Occipital lobe (tissue), 2 donors: ENCODE data around the gene HCRTR2. TPM values are rescaled to one million over a fixed set of nuclear protein-coding genes. Genes with fewer than 3 reads are reported as not detected.
"Not testable (repeated sequence)": the region's sequence is repeated elsewhere in the genome, so short reads cannot be mapped to it uniquely, and the experiment has no call there.

ENCODE experiments used
- DNase-seq: peaks from one replicate; lab custom pipeline; 2025; lab: John Stamatoyannopoulos, UW
- total RNA-seq: library from RNA; depleted of rRNA; stranded (reverse); fragments of >200 nt; gene quantifications from one replicate; pipeline ENCODE4 v1.2.3, GENCODE V29; 2014

HCRTR2 gene
- 14.3 TPM for total RNA-seq

DNA sequence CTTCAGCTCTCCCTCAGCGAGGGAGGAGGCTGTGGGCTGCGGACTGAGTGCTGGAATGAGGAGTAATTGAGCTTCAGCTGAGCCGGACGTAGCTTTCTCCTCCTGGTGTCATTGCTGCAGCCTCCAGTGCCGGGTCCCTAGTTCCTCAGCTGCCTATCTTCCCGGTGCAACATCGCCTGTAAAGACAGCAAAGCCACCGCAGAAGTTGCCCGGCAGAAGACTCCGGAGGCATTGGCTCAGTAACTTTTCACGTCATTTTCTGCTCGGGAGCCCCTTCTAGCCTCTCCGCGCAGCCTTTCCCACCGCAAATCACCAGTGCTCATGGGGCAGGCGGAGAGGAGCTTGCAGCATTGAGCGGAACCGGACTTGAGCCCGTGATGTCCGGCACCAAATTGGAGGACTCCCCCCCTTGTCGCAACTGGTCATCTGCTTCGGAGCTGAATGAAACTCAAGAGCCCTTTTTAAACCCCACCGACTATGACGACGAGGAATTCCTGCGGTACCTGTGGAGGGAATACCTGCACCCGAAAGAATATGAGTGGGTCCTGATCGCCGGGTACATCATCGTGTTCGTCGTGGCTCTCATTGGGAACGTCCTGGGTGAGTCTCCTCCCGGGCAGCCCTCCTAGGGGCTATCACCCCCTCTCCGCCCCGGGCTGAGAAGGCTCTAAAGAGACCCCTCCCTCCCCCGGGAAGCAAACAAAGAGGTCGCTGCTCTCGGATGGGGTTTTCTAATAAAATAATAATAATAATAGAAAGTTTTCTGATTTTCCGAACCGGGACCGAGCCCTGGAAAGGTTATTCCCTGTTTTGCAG lies at the start of gene HCRTR2:
Gene HCRTR2 (plus strand): TSS at position 305 of the 816 bp plus-strand sequence. CDS start 73 bp downstream, at position 378.
- no peak for DNase-seq

DNA sequence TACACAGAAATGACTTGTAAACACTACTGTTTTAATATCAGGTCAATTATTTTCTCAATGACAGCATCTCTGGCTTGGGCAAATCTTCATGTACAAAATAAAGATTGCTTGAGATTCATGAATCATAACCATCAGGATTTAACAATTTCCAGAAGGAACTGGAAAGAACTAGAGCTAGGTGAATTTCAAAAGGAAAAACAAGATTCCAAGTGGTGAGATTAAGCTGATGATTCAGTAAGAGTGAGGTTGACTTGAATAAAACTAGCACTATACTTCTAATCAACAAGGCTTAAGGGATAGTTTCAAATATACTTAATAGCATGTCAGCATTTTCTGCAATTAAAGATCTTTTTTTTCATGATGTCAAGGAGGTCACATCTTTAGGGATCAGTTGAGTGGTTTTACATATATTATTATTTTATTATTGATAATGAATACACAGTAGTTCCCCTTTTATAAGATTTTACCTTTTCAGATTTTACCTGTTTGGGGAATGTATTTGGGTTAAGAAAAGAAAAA lies 43.5 kb upstream of the HCRTR2 start:
- DNase-seq = no peak

DNA sequence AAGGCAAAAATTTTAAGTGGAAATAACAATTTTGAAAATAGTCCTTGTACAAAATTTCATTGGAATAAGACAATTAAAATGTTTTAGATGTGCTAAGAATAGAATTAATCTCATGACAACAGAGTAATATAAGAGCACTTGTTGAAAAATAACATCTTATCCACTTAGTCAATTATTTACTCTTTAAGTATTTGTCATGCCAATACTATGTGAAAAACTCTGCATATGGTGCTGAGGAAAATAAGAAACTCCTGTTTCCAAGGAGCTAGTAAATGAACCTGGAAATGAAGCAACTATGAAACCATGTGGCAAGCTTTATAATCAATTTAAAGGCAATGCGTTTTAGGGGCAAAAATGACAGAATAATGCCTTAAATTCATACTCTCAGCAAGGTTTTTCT lies 42.7 kb upstream of the HCRTR2 start:
- no peak for DNase-seq

DNA sequence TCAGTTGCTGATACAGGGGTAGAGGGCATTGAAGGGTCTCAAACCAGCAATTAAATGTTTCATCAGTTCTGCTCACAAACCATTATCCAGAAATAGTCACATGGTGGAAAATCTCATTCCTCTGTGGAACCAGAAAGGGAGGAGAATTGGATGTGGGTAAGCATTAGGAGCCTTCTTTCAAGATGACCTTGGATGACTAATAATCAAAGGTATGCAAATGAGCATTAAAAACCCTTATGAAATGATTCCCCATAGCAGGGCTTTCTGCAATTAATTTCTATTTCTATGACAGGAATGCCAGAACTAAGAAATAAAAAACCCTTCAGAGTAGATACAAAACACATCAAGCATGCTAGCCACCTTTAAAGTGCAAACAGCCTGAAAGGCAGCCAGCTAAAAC lies 37.4 kb upstream of the HCRTR2 start:
- no peak for DNase-seq

DNA sequence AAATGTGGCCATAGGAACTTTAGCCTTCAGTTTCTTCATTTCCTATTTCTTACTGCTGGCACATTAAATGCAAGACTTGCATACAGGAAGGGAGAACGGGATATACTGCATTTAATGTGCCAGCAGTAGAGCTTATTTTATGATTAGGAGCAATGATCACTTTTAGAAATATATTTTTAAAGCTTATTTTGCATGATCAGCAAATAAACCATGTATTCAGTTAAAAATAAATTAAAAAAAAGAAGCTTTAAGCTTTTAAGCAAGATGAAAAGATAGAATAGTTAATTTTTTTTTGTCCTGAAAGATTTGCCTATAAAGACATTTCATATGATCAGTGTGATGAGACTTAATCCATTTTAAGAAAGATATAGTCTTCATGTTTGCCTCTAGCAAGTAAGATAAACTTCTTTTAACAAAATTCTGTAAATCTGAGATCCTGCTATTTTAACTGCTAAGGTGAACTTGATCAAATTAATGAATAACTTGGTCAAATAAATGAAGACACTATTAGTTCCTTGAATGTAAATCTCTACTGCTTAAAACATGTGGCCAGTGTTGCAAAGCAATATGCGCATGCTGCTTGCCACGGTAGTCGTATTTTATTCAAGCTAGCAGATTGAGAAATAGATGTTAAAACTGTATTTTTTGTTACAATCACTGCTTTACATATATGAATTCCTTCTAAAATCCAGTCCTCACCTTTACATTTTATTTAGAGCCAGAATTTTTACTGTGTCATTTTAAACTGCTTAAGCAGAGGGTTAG lies 36.2 kb upstream of the HCRTR2 start:
- DNase-seq = no peak

DNA sequence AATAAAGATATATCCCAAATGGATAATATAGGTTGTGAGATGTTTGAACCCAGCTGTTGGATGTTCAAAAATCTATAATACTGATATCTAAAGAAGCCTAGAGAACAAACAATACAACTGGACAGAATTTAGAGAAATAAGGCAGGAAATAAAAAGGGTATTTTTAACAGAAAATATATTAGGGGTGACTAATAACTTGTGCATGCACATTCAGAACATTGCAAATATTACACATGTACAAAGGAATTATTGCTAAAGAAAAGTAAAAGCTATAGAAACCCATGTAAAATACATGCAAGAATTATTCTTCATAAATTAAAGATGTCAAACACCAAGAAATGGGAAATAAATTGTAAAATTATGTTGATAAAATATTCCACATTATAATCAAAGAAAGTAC lies 32.7 kb upstream of the HCRTR2 start:
- DNase-seq = no peak

DNA sequence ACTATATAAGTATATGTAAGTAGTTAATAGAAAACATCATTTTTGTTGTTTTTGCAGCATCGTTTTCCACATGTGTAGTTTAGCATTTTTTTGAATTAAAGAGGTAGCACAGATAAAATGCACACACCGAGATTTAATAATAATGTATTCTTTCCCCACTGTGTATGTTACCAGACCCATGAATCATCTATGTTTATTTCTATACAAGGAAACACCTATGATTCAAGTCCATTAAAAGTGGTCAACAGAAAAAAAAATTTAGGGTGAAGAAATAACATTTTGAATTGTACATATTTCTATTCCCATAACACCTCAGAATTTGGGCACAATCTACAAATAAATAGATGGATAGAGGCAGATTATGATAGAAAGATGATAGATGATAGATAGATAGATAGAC lies 31.7 kb upstream of the HCRTR2 start:
- no peak for DNase-seq

DNA sequence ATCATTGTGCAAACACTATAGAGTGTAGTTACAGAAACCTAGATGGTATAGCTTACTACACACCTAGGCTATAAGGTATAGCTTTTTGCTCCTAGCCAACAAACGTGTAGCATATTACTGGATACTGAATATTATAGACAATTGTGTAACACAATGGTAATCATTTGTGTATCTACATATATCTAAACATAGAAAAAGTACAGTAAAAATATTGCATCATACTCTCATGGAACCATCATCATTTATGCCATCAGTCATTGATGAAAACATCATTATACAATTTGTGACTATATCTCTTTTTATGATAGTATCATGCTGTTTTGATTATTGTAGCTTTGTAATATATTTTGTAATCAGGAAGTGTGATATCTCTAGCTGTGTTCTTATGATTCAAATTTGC lies 21.0 kb upstream of the HCRTR2 start:
- no peak for DNase-seq

DNA sequence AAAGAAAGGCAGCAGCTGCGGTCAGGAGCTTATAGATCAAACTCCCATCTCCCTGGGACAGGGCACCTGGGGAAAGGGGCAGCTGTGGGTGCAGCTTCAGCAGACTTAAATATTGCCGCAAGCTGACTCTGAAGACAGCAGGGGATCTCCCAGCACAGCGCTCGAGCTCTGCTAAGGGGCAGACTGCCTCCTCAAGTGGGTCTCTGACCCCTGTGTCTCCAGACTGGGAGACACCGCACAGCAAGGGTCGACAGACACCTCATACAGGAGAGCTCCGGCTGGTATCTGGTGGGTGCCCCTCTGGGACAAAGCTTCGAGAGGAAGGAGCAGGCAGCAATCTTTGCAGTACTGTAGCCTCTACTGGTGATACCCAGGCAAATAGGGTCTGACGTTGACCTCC lies 15.5 kb upstream of the HCRTR2 start:
- DNase-seq = not testable (repeated sequence)

DNA sequence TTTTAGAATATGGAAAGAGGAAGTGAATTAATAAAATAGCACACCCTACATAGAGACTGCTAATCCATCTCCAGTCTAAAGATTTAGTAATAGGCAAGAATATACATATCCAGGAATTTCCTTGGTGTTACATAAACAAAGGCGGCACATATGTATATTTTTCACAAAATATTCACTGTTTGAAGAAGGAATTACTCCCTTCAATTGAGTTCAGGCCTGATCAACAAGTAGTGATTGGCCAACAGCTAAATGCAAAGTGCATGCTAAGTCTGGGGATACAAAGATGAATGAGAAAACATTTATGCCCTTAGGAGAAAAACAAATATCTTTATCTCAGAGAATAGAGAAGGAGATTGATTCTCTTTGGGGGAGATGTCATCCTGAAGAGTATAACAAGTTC lies 6.5 kb upstream of the HCRTR2 start:
- DNase-seq = no peak

DNA sequence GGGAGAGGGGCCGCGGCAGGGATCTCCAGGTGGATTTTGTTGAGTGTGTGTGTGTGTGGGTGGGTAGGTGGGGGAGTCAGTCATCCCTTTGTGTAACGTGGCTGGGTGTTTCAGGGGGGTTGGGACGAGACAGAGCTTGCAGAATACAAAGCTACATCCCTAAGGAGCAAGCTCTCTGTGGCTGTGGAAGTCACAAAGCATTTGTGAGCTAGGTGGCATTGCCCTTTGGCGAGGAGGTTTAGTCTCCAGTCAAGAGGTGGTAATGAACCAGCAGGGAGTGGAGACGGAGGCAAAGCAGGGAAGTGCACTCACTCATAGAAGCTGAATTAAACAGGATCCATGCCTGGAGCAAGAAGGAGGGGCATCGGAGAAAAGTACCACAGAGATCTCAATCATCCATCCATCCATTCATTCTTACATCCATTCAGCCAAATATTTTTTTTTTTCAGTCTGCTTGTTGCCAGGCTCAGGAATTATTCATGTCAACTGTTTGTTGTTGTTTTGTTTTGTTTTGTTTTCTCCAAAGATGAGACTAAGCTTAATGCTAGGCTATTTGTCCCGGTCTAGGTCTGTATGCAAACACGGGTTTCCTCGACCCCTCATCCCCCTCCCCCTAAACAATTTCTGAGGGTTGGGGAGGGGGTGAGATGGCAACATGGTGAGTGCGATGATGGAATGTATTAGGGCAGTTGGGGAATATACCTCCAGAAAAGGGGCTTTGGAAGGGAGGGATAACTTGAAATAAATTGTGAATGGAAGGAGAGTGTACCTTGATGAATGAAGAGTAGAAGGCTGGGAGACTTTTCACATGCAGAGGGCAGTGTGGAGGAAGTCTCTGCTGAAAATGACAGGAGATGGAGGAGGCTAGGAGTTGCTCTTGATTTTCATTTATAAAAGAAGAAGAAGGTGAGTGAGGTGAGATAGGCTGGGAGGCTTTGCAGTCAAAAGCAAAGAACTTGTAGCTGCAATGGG lies 1.0 kb downstream of the HCRTR2 start:
- no peak for DNase-seq

DNA sequence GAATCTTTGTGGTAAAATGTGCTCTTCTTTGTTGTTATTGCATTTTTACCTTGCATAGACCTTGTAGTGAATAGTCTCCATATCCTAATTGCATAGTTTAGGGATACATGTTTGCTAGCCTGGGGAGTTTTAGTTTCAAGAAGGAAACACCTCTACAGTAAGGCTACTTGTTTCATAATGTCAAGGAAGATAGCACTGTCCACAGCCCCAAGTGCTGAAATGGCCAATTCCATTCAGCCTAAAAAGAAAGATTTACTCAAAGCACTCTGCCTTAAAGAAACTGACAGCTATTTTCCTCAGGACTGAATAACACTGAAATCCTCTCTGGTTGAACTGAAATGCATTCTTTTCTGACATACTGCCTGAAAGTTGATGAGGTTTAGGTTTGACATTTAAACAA lies 2.6 kb downstream of the HCRTR2 start:
- no peak for DNase-seq

DNA sequence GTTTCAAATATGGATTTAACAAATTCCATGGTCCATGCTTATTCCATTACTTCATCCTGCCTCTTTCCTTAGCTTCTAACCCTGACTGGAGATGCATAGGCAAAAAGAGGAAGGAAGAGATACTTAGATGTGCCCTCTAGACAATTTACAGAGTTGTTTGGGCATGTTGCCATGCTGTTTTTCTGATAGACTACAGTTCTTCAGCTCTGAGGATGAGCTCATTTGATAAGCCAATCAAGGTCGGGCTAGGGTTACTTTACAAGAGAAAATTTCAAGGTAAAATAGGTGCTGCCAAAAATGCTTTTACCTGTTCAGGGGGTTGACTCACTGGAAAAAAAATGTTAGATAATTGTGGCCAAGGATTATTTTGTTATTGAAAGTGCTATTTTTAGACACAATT lies 5.9 kb downstream of the HCRTR2 start:
- DNase-seq = no peak

DNA sequence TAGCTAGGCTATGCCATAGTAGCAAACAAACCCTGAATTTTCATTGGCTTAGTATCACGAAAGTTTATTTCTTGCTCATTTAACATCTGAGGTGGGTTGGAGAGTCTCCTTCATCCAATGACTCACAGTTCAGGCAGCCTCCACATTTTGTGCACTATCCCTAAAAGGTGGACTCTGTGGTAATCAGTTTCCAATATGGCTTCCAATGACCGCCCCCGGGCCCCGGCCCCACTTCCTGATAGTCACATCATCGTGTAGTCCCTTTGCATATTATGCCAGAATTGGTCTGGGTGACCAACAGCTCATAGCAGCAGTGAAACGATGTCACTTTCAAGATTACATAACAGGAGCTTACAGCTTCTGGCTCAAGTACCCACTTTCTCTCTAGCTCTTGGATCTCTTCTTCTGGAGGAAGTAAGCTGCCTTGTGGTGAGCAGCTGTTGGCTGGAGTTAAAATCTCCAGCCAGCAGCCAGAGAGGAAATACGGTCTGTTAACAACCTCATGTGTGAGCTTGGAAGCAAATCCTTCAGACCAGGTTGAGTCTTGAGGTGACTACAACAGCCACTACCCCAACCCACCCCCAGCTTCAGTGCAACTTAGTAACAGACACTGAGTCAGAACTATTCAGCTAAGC lies 7.8 kb downstream of the HCRTR2 start:
- DNase-seq = no peak

DNA sequence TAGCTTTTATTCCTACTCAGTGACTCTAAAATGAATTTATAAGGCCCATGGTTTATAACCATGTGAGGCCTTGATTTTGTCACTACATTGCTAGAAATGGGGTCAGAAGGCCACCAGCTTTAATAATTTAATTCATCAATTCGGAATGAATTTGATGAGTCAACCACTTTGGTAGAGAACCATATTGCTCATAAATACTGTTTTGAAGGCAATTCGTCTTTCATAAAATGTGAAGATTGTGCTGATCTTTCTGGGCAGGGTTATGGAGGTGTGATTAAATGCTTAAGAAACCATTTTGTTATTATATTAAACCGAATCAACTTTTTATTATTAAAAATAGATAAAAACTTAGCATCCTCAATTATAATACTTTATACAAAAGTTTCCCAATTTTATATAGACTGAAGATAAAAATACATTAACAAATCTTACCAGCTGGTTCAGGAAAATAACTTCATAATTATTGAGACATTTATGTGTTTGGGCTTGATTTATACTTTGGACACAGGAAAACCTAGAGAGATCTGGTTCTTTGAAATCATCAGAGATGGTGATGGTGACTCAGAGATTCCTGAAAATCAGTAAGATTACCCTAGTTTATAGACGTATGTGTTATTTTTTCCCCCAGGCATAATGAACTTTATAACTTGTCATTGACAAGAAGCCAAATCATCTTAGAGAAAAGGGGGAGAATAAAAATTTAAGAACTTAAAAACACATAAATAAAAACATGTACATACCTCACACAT lies 10.6 kb downstream of the HCRTR2 start:
- no peak for DNase-seq

DNA sequence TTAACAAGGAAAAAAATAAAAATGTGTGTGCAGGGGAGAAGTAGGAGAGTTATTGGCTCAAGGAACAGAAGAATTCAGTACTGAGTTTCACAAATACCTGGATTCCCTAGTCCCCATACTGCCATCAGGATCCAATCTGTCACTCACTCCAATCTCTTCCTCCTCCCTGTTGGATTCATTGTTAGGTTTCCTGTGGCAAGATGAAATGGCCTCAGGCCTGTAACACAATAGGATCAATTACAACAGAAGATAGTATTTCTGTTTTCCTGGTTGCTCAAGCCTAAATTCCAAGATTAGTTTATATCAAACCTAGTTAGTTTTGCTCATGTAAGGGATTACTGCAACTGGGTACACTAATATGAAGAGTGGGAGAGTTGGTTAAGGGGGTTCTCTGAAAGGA lies 24.4 kb downstream of the HCRTR2 start:
- DNase-seq = no peak

DNA sequence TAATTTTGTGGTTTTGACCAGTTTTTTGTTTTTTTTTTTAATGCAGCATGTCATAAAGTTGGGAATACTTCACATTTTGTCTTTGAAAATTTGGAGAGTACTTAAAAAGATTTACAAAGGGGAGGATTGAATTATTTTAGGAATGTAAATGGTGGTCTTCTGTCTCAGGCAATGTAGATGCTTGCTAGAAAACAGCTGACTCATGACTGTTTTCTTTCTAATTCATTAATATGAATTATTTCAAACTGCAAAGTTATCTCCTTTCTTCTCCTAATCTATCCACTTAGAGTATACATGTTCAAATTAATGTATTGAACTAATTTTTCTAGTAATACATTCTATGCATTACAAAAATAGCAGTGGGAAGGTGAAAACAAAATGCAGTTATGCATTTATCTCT lies 24.9 kb downstream of the HCRTR2 start:
- DNase-seq = no peak

DNA sequence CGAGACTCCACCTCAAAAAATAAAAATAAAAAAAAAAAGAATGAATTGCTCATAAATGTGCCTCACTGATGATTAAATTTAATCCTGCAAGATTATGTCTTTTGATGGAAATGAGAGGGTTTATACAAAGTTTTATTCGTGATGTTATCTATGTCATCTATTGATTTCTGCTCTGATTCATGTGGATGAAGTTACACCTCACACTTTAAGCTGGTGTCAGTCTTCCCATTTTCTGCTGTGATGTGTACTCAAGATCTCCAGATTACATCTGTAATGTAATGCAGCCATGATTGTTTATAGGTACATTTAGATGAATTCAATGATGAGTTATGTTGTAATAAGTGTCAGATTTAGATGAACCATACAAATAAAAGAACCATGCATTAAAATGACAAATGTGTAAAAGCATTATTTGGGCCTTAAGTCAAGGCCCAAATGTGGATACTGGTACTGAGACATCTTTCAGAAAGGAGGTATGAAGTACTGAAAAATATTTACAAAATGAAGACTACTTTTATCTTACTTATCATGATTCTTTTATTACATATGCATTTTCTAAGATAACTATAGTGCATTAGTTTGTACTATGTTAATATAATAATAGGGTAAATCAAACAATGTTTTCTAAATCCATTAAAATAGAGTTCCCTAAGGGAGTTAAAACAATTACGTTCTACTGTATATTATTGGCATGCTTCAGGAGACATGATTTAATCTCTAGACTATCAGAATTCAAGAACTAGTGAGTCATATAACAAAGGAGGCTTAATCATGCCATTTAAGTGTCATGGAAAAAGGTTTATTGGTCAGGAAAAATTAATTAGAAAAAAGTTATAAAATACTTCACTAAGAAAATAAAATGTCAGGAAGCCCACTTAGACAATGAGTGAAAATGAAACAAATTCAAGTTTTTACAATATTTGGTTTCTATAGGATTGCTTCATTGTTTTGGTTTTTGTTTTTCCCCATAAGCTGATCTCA lies 34.5 kb downstream of the HCRTR2 start:
- DNase-seq = no peak

DNA sequence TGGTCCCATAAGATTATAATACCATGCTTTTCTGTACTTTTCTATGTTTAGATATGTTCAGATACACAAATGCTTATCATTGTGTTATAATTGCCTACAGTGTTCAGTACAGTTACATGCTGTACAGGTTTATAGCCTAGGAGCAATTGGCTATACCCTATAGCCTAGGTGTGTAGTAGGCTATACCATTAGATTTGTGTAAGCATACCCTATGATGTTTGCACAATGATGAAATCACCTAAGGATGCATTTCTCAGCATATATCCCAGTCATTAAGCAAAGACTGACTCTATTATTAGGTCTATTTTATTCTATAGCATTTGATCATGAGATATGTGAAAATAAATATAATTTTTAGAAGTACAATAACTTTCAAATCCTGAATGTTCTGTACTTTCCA lies 36.6 kb downstream of the HCRTR2 start:
- no peak for DNase-seq
